GM19395 (cell line): ENCODE data around the gene ANTKMT.
"Not testable (repeated sequence)": the region's sequence is repeated elsewhere in the genome, so short reads cannot be mapped to it uniquely, and the experiment has no call there.

Source experiments
- ATAC-seq: cut with Tn5 transposase; IDR thresholded peaks from one replicate; pipeline ENCODE4 v1.9.1; 2021; ENCODE audit warnings: mild to moderate bottlenecking, moderate library complexity; ENCODE audit not compliant: unreplicated experiment

The ANTKMT gene

GRCh38 chr16:712740-713250 is 8.2 kb upstream of the ANTKMT start:
- ATAC-seq = not testable (repeated sequence)

- no peak for ATAC-seq
Measured at GRCh38 chr16:714079-714478, 6.9 kb upstream of the ANTKMT start.

- ATAC-seq = peak; percentile 67
Measured at GRCh38 chr16:714558-715476, 6.1 kb upstream of the ANTKMT start, which contains the start of gene METRN. Gene METRN (plus strand): TSS chr16:715118. CDS start chr16:715290, 172 bp downstream.

- peak; percentile 18 for ATAC-seq
Measured at GRCh38 chr16:715477-716199, 5.3 kb upstream of the ANTKMT start.

GRCh38 chr16:716200-716568 is 4.8 kb upstream of the ANTKMT start:
- ATAC-seq = no peak

GRCh38 chr16:716768-717325 is 4.1 kb upstream of the ANTKMT start:
- no peak for ATAC-seq

GRCh38 chr16:717450-718245 is 3.3 kb upstream of the ANTKMT start:
- ATAC-seq = no peak

GRCh38 chr16:718389-718788 is 2.6 kb upstream of the ANTKMT start:
- ATAC-seq = no peak

GRCh38 chr16:718922-719321 is 2.0 kb upstream of the ANTKMT start:
- no peak for ATAC-seq

- ATAC-seq = peak; percentile 4
Measured at GRCh38 chr16:719815-720446, 1.0 kb upstream of the ANTKMT start.

GRCh38 chr16:720447-720989 is 428 bp upstream of the ANTKMT start:
- peak; percentile 24 for ATAC-seq

GRCh38 chr16:721765-722540 is 1.0 kb downstream of the ANTKMT start:
- no peak for ATAC-seq

GRCh38 chr16:722835-723633 is 2.1 kb downstream of the ANTKMT start:
- ATAC-seq = no peak

GRCh38 chr16:723695-724094 is 2.7 kb downstream of the ANTKMT start:
- no peak for ATAC-seq

GRCh38 chr16:724188-725040 is 3.5 kb downstream of the ANTKMT start:
- ATAC-seq = no peak

- no peak for ATAC-seq
Measured at GRCh38 chr16:725041-725376, 4.1 kb downstream of the ANTKMT start.

GRCh38 chr16:725463-726187 is 4.7 kb downstream of the ANTKMT start:
- ATAC-seq = no peak
